GM12875 (cell line): ENCODE results near the gene CER1.

Experiments used
- H3K4me3 ChIP-seq: one replicate; pipeline ENCODE4 v1.5.1; 2011; ENCODE audit warnings: low read depth, low read length, control low read depth
- TF ChIP-seq, protein P1 (sequence below): IDR thresholded peaks from 2 replicates; pipeline ENCODE4 v1.5.1; 2011; ENCODE audit warnings: low read depth, mild to moderate bottlenecking, control low read depth, inconsistent platforms, low read length, moderate library complexity, borderline replicate concordance; ENCODE audit not compliant: insufficient read depth

The CER1 gene

DNA sequence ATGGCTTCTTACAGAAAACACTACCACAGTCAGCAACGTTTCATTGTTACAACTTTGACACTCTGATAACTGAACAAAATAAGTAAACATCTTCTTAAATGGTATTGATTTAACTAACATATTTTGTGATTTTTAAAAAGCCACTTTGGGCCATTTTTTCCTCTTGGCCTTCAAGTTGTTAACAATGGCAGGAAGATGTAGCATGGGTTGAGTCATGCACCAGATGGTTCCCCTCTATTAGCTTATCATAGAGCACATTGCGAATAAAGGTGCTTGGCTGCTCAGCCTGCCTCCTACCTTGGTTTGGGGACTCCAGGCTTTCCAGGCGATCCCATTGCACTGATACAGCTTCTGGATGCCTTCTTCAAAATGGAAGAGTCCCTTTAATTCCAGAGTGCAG lies 24.1 kb upstream of the CER1 start:
- H3K4me3 ChIP-seq, result no peak overlapping the region
- TF ChIP-seq, protein P1, sequence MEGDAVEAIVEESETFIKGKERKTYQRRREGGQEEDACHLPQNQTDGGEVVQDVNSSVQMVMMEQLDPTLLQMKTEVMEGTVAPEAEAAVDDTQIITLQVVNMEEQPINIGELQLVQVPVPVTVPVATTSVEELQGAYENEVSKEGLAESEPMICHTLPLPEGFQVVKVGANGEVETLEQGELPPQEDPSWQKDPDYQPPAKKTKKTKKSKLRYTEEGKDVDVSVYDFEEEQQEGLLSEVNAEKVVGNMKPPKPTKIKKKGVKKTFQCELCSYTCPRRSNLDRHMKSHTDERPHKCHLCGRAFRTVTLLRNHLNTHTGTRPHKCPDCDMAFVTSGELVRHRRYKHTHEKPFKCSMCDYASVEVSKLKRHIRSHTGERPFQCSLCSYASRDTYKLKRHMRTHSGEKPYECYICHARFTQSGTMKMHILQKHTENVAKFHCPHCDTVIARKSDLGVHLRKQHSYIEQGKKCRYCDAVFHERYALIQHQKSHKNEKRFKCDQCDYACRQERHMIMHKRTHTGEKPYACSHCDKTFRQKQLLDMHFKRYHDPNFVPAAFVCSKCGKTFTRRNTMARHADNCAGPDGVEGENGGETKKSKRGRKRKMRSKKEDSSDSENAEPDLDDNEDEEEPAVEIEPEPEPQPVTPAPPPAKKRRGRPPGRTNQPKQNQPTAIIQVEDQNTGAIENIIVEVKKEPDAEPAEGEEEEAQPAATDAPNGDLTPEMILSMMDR, result no peak

DNA sequence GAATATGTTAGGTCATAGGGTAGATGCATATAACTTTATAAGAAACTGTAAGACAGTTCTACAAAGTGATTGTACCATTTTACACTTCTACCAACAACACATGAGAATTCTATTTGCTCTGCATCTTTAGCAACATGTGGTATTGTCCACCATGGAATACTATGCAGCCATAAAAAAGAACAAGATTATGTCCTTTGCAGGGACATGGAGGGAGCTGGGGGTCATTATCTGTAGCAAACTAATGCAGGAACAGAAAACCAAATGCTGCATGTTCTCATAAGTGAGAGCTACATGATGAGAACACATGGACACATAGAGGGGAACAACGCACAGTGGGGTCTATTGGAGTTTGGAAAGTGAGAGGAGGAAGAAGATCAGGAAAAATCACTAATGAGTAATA lies 22.2 kb upstream of the CER1 start:
- TF ChIP-seq, protein P1, result no peak
- no peak overlapping the region for H3K4me3 ChIP-seq

DNA sequence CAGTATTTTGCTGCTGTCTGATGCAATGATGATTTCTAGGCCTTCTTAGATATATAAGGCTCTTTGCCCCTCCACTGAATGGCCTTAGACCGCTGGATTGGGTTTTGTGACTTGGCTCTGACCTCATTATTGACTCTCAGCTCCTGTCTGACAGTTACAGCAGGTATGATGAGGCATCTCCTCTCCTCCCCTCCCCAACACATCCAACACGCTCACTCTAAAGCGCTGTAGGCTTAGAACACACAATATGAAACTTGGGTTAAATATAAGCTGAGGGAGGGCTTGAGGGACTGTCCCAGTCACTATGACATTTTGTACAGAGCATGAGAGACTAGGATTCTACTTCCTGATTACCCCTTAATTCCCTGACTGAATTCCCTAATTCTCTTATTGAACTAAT lies 18.8 kb upstream of the CER1 start:
- TF ChIP-seq, protein P1, result no peak

DNA sequence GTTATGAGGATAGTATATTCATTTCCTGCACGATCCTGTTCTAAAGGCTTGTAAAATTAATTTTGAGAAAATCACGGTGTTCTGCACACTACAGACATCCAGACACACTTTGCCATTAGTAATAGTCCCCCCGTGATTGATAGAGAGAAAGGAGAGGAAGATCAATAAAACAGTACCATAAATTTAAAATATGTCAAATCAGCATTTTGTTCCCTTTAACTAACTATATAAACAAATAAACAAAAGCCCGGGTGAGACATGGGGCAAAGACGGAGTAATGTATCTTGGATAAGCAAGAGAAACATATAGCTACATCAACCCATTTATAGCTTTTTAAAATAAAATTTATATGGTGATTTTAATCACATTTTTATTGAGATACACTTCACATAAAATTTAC lies 10.6 kb upstream of the CER1 start:
- H3K4me3 ChIP-seq, result no peak overlapping the region
- TF ChIP-seq, protein P1, result no peak

More for the DNA sequence above, 18.8 kb upstream of the CER1 start:
- no peak overlapping the region for H3K4me3 ChIP-seq

DNA sequence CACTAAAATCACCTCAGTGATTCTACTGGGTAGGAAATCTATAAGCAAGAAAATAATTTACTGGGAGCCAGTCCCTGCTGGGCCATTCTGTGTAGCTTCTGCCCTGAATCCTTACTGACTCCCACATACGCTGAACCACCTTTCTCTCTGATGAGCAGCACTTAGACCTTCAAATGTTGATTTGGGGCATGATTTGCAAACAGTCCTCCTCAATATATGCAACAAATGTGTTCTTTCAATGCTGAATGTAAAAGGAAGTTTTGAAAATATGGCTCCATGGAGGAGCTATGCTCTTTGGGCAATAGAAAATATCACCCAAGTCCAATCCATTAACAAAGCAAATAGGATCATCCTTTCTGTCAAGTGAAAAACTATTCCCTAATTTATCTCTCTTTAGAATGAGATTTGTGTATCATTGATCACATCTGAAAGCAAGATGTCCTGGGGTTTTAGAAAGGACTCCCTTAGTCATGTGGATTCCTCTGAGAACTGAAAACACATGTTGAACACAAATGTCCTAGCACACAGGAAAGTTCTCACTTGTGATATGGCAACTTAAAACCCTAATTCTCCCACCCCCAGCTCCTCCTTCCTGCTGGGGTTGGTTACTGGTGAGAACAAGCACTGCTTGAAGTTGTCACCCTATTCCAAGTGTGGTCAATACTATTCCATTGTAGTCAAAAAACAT lies 8.9 kb upstream of the CER1 start:
- no peak overlapping the region for H3K4me3 ChIP-seq
- TF ChIP-seq, protein P1, result no peak

DNA sequence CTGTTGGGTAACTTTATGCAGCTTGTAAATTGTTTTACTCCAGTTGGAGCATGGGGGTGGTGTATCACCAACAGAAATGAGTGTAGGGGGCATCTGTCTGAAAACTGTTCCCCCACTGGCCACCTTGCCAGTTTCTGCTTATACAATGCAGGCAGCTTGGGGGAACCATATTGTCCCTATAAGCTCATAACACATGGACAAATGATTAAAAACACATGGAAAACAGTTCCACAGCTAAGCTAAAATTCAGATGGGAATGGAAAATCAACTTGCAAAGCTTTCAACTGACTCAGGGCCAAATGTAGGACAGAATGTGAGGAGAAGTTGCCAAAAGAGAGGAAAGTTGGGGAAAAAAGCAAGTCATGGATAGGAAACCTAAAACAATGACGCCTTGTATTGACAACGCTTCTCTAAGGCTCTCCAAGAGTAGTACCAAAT lies 7.9 kb upstream of the CER1 start:
- H3K4me3 ChIP-seq, result no peak overlapping the region
- TF ChIP-seq, protein P1, result no peak

DNA sequence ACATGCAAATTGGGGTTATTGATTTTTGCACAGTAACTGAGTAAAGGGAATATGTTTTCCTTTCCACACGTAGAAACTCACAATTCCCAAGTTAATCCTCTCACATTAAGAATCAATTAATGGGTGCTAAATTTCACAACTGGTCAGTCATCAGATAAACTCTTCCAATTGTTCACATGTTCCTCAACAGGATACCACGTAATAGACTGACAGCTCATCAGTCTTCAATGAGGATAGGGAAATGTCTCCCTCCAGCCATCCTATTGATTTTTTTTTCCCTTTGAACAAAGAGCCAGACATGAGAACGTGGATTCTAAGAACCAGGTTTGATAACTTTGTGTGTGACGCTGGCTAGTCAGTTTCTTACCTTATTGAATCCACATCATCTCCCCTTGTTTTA lies 768 bp upstream of the CER1 start:
- TF ChIP-seq, protein P1, result no peak
- no peak overlapping the region for H3K4me3 ChIP-seq
